ENCODE results near the gene TLX2.

The TLX2 gene

DNA sequence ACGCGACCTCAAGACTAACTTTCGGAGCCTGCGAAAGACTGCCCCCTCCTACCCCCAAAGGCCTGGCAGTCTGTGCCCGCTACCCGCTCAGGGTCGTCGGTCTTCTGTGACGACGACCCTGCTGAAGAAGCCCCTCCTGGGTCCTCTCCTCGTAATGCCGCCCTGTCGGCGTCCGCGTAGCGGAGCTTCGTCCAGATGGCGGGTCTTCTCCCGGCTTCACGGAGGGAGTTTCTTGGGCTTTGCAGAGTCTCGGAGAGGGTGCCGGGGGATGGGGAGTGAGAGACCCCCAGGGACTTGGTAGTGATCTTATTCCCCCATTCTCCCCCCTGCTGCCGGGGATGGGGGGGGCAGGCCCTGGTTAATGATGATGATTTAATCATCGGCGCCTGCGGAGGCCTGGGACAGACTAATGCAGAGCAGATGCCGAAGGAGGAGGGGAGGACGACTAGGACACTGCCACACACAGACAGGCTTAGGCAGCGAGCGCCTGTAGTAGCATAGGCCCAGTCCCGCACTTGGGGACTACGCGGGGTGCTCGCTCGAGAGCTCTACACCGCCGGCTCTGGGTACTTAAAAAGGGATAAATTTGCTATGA lies 6.2 kb upstream of the TLX2 start (continued):
- TF ChIP-seq ZNF473 (tag by site-specific recombination; IDR thresholded peaks at IDR 0.05) (no peak), ZNF558 (tag by site-specific recombination; IDR thresholded peaks at IDR 0.05) (no peak), ZSCAN16 (tag by site-specific recombination; IDR thresholded peaks at IDR 0.05) (no peak), ZNF248 (tag by site-specific recombination; IDR thresholded peaks at IDR 0.05) (no peak), ZNF548 (tag by site-specific recombination; IDR thresholded peaks at IDR 0.05) (no peak), GLIS2 (tag by site-specific recombination; IDR thresholded peaks at IDR 0.05) (peak; percentile 58), ZNF76 (tag by site-specific recombination; IDR thresholded peaks at IDR 0.05; ENCODE audit: borderline replicate concordance, low read depth) (no peak), ZNF24 (tag by site-specific recombination; IDR thresholded peaks at IDR 0.05) (0 out of 2 replicates have a peak, but pooled peaks have one; percentile 23), GLIS1 (tag by site-specific recombination; IDR thresholded peaks at IDR 0.05) (peak; percentile 85), SETDB1 (IDR thresholded peaks at IDR 0.05; ENCODE audit: insufficient read length, low read length) (no peak), ZNF600 (tag by site-specific recombination; IDR thresholded peaks at IDR 0.05) (0 out of 2 replicates have a peak, but pooled peaks have one; percentile 40), ZFP37 (tag by site-specific recombination; IDR thresholded peaks at IDR 0.05) (no peak), ZNF677 (tag by site-specific recombination; IDR thresholded peaks at IDR 0.05) (no peak), ZNF202 (tag by site-specific recombination; IDR thresholded peaks at IDR 0.05; ENCODE audit: borderline replicate concordance) (no peak), ZNF791 (tag by site-specific recombination; IDR thresholded peaks at IDR 0.05) (no peak), ZNF324 (tag by site-specific recombination; IDR thresholded peaks at IDR 0.05) (no peak), ZNF138 (tag by site-specific recombination; IDR thresholded peaks at IDR 0.05; ENCODE audit: borderline replicate concordance) (no peak), ZXDB (tag by site-specific recombination; IDR thresholded peaks at IDR 0.05) (0 out of 2 replicates have a peak, but pooled peaks have one; percentile 10), KLF7 (tag by site-specific recombination; IDR thresholded peaks at IDR 0.05; ENCODE audit: borderline replicate concordance) (no peak), ZNF341 (tag by site-specific recombination; IDR thresholded peaks at IDR 0.05; ENCODE audit: low read depth) (peak; percentile 36; the same call in 1 of the 2 replicates), ZNF302 (tag by site-specific recombination; IDR thresholded peaks at IDR 0.05; ENCODE audit: low read depth) (no peak), ZNF776 (tag by site-specific recombination; IDR thresholded peaks at IDR 0.05; ENCODE audit: borderline replicate concordance) (no peak), YY1 (tag by site-specific recombination; IDR thresholded peaks at IDR 0.05) (no peak), ZNF596 (tag by site-specific recombination; IDR thresholded peaks at IDR 0.05) (no peak), KLF1 (tag by site-specific recombination; IDR thresholded peaks at IDR 0.05) (no peak), ZNF521 (tag by site-specific recombination; IDR thresholded peaks at IDR 0.05) (no peak), ZNF223 (tag by site-specific recombination; IDR thresholded peaks at IDR 0.05) (no peak), ZBTB17 (tag by site-specific recombination; IDR thresholded peaks at IDR 0.05) (peak; percentile 85)
- TF ChIP-seq, protein P1, sequence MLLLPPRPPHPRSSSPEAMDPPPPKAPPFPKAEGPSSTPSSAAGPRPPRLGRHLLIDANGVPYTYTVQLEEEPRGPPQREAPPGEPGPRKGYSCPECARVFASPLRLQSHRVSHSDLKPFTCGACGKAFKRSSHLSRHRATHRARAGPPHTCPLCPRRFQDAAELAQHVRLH (tag by site-specific recombination; IDR thresholded peaks at IDR 0.05): 0 out of 2 replicates have a peak, but pooled peaks have one; percentile 9
- TF ChIP-seq, protein P2, sequence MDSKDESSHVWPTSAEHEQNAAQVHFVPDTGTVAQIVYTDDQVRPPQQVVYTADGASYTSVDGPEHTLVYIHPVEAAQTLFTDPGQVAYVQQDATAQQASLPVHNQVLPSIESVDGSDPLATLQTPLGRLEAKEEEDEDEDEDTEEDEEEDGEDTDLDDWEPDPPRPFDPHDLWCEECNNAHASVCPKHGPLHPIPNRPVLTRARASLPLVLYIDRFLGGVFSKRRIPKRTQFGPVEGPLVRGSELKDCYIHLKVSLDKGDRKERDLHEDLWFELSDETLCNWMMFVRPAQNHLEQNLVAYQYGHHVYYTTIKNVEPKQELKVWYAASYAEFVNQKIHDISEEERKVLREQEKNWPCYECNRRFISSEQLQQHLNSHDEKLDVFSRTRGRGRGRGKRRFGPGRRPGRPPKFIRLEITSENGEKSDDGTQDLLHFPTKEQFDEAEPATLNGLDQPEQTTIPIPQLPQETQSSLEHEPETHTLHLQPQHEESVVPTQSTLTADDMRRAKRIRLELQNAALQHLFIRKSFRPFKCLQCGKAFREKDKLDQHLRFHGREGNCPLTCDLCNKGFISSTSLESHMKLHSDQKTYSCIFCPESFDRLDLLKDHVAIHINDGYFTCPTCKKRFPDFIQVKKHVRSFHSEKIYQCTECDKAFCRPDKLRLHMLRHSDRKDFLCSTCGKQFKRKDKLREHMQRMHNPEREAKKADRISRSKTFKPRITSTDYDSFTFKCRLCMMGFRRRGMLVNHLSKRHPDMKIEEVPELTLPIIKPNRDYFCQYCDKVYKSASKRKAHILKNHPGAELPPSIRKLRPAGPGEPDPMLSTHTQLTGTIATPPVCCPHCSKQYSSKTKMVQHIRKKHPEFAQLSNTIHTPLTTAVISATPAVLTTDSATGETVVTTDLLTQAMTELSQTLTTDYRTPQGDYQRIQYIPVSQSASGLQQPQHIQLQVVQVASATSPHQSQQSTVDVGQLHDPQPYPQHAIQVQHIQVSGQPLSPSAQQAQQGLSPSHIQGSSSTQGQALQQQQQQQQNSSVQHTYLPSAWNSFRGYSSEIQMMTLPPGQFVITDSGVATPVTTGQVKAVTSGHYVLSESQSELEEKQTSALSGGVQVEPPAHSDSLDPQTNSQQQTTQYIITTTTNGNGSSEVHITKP (tag by site-specific recombination; IDR thresholded peaks at IDR 0.05): peak; percentile 79
- TF ChIP-seq, protein P3, sequence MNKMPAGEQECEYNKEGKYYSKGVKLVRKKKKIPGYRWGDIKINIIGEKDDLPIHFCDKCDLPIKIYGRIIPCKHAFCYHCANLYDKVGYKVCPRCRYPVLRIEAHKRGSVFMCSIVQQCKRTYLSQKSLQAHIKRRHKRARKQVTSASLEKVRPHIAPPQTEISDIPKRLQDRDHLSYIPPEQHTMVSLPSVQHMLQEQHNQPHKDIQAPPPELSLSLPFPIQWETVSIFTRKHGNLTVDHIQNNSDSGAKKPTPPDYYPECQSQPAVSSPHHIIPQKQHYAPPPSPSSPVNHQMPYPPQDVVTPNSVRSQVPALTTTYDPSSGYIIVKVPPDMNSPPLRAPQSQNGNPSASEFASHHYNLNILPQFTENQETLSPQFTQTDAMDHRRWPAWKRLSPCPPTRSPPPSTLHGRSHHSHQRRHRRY (tag by site-specific recombination; IDR thresholded peaks at IDR 0.05): no peak
- TF ChIP-seq, protein P4, sequence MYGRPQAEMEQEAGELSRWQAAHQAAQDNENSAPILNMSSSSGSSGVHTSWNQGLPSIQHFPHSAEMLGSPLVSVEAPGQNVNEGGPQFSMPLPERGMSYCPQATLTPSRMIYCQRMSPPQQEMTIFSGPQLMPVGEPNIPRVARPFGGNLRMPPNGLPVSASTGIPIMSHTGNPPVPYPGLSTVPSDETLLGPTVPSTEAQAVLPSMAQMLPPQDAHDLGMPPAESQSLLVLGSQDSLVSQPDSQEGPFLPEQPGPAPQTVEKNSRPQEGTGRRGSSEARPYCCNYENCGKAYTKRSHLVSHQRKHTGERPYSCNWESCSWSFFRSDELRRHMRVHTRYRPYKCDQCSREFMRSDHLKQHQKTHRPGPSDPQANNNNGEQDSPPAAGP (tag by site-specific recombination; IDR thresholded peaks at IDR 0.05): no peak; the same call in 1 of the 2 replicates
- TF ChIP-seq, protein P5, sequence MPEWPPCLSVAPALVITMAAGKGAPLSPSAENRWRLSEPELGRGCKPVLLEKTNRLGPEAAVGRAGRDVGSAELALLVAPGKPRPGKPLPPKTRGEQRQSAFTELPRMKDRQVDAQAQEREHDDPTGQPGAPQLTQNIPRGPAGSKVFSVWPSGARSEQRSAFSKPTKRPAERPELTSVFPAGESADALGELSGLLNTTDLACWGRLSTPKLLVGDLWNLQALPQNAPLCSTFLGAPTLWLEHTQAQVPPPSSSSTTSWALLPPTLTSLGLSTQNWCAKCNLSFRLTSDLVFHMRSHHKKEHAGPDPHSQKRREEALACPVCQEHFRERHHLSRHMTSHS (tag by site-specific recombination; IDR thresholded peaks at IDR 0.05): no peak
- TF ChIP-seq, protein P6, sequence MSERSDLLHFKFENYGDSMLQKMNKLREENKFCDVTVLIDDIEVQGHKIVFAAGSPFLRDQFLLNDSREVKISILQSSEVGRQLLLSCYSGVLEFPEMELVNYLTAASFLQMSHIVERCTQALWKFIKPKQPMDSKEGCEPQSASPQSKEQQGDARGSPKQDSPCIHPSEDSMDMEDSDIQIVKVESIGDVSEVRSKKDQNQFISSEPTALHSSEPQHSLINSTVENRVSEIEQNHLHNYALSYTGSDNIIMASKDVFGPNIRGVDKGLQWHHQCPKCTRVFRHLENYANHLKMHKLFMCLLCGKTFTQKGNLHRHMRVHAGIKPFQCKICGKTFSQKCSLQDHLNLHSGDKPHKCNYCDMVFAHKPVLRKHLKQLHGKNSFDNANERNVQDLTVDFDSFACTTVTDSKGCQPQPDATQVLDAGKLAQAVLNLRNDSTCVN (tag by site-specific recombination; optimal IDR thresholded peaks at IDR 0.05): no peak

Data from HEK293 (cell line).